DLD1 (cell line): ENCODE data around the gene IKZF5.

Experiments
- in situ Hi-C: cut with HindIII; loops from 2 replicates; pipeline ENCODE4 v1.10.0; 2017; ENCODE audit warnings: low sequenced_read_pairs

Gene IKZF5

DNA sequence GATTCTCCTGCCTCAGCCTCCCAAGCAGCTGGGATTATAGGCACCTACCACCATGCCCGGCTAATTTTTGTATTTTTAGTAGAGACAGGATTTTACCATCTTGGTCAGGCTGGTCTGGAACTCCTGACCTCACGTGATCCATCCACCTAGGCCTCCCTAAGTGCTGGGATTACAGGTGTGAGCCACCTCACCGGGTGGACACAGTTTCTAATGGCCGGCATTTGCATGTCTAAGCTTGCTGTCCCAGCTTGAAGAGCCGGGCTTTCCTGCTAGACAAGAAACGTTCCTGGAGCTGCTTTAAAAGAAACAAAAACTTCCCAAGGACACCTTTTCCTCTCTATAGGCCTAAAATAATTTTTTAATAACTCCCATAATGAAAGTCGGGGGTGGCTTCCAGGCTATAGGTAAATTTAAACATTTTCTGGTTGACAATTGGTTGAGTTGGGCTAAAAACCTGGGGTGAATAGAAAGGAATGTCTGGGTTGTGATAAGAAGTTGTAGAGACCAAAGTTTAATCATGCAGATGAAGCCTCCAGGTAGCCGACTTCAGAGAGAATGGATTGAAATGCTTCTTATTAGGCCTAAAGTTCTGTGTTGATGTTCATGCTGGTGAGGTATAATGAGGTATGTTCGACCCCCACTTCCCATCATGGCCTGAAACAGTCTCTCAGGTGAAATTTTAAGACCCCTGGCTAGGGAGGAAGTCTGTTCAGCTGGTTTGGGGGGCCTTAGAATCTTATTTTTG lies 9.0 kb upstream of the IKZF5 start:
- in situ Hi-C loops = no loop called here

DNA sequence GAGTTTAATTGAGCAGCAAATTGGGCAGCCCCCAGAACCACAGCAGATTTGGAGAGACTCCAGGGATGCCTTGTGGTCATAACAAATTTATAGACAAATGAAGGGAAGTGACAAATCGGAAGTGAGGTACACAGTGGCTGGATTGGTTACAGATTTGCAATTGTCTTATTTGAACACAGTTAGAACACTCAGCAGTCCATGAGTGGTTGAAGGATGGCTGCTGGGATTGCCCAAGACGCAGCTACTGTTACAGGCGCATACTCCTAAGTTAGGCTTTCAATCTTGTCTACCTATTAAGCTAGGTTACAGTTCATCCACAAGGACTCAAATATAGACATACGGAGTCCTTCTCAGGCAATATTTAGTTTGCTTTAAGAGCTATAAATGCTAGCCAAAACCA lies 7.6 kb upstream of the IKZF5 start:
- in situ Hi-C loops = no loop called here

GRCh38 chr10:123014772-123015171 lies 6.2 kb upstream of the IKZF5 start:
- in situ Hi-C loops = no loop called here

- in situ Hi-C loops = no loop called here
These were observed 5.1 kb upstream of the IKZF5 start for GRCh38 chr10:123013456-123014419.

DNA sequence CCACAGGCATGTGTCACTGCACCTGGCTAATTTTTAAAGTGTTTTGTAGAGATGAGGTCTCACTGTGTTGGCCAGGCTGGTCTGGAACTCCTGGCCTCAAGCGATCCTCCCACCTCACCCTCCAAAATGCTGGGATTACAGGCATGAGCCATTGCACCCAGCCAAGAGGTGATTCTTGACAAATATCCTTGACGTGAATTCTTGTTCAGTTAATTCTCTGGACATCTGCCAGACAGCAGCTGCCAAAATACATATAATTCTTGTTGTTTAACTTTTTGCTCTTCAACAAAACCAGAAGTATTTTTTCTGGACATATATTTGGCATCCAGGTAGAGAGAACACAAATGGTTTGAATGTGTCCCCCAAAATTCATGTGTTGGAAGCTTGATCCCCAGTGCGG lies 3.4 kb upstream of the IKZF5 start:
- in situ Hi-C loops = no loop called here

GRCh38 chr10:123009105-123009820 lies 668 bp upstream of the IKZF5 start:
- in situ Hi-C loops = no loop called here

DNA sequence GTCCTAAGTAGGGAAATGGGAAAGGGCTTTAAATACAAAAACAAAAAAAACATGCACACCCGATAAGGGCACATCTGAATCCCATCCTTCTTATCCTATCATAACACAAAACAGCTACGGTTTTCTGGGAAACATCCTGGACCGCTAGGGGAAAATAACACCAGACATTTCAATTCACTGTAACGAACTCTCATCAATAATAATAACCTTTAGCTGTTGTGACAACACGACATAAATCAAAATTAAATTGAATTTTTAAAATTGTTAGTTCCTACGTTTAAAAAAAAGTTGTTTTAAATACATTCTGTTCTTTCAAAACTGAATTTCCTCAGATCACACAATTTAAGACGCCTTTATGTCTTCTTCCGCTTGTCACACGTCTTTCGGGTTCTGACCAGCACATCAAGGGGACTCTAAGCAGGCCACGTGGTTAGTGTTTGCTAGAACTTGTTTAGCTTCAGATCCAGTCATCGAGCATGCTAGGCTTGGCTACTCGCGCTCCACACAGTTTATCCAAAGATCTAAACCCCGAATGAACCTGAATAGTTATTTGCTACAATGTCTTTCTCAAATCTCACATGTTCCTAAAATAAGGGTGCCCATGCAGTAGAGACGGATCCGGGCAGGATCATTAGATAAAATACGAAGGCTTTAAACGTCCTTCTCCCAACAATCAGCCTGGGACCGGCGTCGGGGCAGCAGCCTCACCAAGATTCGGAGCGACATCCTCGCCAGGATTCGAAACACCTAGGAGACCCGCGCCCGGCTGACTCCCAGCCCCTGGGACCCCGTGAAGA lies 839 bp downstream of the IKZF5 start:
- in situ Hi-C loops = no loop called here

GRCh38 chr10:123004298-123004697 lies 4.3 kb downstream of the IKZF5 start:
- in situ Hi-C loops = no loop called here

- in situ Hi-C loops = no loop called here
These were observed 7.2 kb downstream of the IKZF5 start for GRCh38 chr10:123001370-123001769.

- in situ Hi-C loops = no loop called here
These were observed 8.4 kb downstream of the IKZF5 start for GRCh38 chr10:123000155-123000554.

GRCh38 chr10:122999347-122999746 lies 9.2 kb downstream of the IKZF5 start:
- in situ Hi-C loops = no loop called here

- in situ Hi-C loops = no loop called here
These were observed 9.7 kb downstream of the IKZF5 start for GRCh38 chr10:122998934-122999333.

- in situ Hi-C loops = no loop called here
These were observed 10.2 kb downstream of the IKZF5 start for GRCh38 chr10:122998360-122998917.

- in situ Hi-C loops = no loop called here
These were observed 10.7 kb downstream of the IKZF5 start for GRCh38 chr10:122997864-122998263.

DNA sequence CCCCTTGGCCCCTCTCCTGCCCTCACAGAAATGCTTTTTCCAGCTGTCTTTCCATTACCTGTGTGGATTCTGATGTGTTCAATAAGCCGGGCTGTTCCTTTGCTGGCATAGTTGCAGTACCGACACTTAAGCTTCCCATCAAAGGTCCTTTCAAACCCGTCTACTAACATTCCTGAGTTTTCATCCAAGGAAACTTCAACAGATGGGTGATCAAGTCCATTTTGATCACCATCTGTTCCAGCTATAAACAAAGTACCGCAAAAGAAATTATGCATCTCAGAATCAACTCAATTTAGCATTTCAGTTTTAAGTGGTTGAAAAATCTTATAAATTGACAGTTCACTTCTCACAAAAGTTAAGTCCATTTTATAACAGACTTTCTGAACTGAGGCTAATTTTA lies 12.7 kb downstream of the IKZF5 start:
- in situ Hi-C loops = no loop called here

DNA sequence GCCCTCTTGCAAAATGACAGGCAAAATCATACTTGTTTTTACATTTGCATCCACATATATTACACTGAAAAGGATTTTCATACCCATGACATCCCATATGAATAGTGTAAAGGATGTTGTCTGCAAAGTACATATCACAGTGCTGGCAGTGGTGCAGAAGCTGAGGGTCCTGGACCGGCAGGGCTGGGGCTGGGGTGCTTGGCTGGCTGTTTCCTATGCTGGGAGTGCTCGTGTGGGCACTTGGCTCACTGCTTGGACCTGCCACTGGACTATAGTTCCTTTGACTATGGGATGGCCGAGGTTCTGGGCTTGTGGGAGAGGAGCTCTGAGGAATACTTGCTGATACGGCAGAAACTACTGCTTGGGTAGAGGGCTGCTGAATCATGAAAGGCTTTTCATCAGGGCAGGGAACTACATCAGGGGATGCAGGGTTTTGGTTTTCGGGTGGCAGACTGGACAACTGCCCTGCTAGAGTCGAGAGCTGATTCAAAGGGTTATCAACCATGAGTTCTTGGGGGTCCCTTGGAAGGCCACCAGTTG lies 14.7 kb downstream of the IKZF5 start:
- in situ Hi-C loops = no loop called here

DNA sequence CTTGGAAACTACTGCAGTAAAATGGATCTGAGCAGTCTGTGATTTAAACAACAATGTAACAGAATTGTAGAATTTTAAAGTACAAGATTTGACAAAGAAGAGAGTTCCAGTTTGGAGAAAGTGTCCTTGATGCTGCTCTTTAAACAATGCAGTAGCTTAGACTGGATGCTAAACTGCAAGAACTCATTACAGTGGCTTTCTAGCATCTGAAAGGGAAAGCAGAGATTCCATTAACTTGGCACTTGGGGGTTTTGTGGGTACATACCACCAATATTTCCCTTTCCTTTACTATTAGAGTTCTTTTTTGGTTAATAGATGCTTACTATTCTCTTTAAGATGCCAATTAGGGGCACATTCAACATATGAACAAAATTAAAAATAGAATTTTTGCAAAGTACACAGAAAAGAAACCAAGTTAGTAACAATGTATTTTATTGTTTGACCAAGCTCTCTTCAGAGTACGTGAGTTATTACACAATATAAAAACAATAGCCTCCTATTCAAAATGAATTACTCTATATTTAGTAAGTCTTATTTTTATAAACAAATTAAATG lies 16.5 kb downstream of the IKZF5 start:
- in situ Hi-C loops = no loop called here

DNA sequence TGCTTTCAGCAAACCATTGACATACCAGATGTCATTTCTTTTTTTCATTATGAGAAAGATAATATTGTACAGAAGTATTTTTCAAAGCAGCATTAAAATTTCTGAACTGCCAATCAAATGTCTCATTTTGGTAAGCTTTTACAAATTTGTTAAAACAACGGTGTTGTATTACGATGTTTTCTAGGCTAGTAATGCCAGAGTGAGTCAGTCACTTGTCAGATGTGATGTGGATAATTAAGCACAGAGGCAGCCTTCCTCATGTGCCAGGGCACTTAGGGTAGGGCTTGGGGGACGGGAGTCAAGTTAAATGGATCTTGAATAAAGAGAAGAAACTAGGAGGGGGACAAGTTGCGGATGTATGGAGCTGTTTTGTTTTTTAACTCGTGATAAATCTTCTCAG lies 18.3 kb downstream of the IKZF5 start:
- in situ Hi-C loops = no loop called here

GRCh38 chr10:122988501-122988900 lies 20.1 kb downstream of the IKZF5 start:
- in situ Hi-C loops = no loop called here

GRCh38 chr10:122986335-122986734 lies 22.3 kb downstream of the IKZF5 start:
- in situ Hi-C loops = no loop called here
